H1 (cell line): Measurements from ENCODE around the gene NMNAT3. TPM values are rescaled to one million over a fixed set of nuclear protein-coding genes. Genes with fewer than 3 reads are reported as not detected.

Source experiments
- CTCF ChIA-PET: fragments of 300-600 bp; sonication (Branson Sonifier 250); formaldehyde crosslinking; loops from one replicate; lab custom pipeline; 2021; ENCODE audit not compliant: partially characterized antibody; lab: Charles Lee
- POLR2A ChIA-PET: fragments of 300-600 bp; sonication (Branson Sonifier 250); formaldehyde crosslinking; loops from one replicate; lab custom pipeline; 2021; ENCODE audit warnings: inconsistent platforms; ENCODE audit not compliant: partially characterized antibody; lab: Charles Lee
- DNase-seq, 2 experiments: peaks; one replicate each; pipeline versions ENCODE4 v3.0.0 to v3.0.0-alpha.2; 2010 to 2022; ENCODE audit warnings: low spot score in 2 of 2, low read depth in 1 of 2, mixed read lengths in 1 of 2
- FAIRE-seq: peaks from 2 replicates; lab custom pipeline; 2011; peaks lifted over from hg19 to GRCh38; lab: Jason Lieb, UNC
- H2AFZ ChIP-seq: 2 replicates; pipeline ENCODE4 v1.8.1; 2012; ENCODE audit warnings: low read length, inconsistent platforms
- H2AK5ac ChIP-seq: 2 replicates; pipeline ENCODE4 v1.6.1; 2013; ENCODE audit warnings: low read depth, low read length
- H2BK120ac ChIP-seq: replicated peaks from 2 replicates; pipeline ENCODE3; 2013; ENCODE audit warnings: low read depth, low read length, inconsistent platforms
- H2BK12ac ChIP-seq: 2 replicates; pipeline ENCODE4 v1.6.1; 2013; ENCODE audit warnings: low read depth, low read length
- H2BK15ac ChIP-seq: 2 replicates; pipeline ENCODE4 v1.6.1; 2013; ENCODE audit warnings: low read length
- H2BK20ac ChIP-seq: 2 replicates; pipeline ENCODE4 v1.6.1; 2013; ENCODE audit warnings: low read length
- H2BK5ac ChIP-seq: 2 replicates; pipeline ENCODE4 v1.6.1; 2013; ENCODE audit warnings: low read depth, low read length
- H3K14ac ChIP-seq: 2 replicates; pipeline ENCODE4 v1.6.1; 2013; ENCODE audit warnings: inconsistent platforms; ENCODE audit not compliant: insufficient read length
- H3K18ac ChIP-seq: 2 replicates; pipeline ENCODE4 v1.6.1; 2013; ENCODE audit warnings: low read length; ENCODE audit errors: extremely low read depth
- H3K23ac ChIP-seq: 2 replicates; pipeline ENCODE4 v1.6.1; 2013; ENCODE audit warnings: inconsistent platforms; ENCODE audit not compliant: insufficient read length
- H3K23me2 ChIP-seq: 2 replicates; pipeline ENCODE4 v1.6.1; 2013; ENCODE audit warnings: low read depth, low read length
- H3K27ac ChIP-seq: 2 replicates; pipeline ENCODE4 v1.6.1; 2011; ENCODE audit warnings: low read depth, low read length, inconsistent platforms
- H3K27me3 ChIP-seq, 4 experiments: replicated peaks in 1 of 4; 1 replicate in 1 of 4; 2 replicates in 3 of 4; pipeline versions ENCODE4 v1.6.1 to v1.8.1; 2011 to 2013; ENCODE audit warnings: low read length in 3 of 4, mild to moderate bottlenecking in 3 of 4, inconsistent platforms in 2 of 4, mixed read lengths in 2 of 4, moderate library complexity in 1 of 4; ENCODE audit not compliant: control insufficient read depth in 3 of 4, insufficient read depth in 3 of 4; ENCODE audit errors: extremely low read depth in 1 of 4
- H3K36me3 ChIP-seq, 4 experiments: 2 replicates each; pipeline versions ENCODE4 v1.6.1 to v1.8.1; 2011 to 2013; ENCODE audit warnings: mild to moderate bottlenecking in 4 of 4, low read length in 3 of 4, moderate library complexity in 2 of 4, control low read depth in 1 of 4, inconsistent platforms in 1 of 4; ENCODE audit not compliant: insufficient read depth in 4 of 4, control insufficient read depth in 2 of 4
- H3K4ac ChIP-seq: replicated peaks from 2 replicates; pipeline ENCODE3; 2013; ENCODE audit warnings: low read length, low read depth, mixed read lengths, inconsistent platforms; ENCODE audit not compliant: insufficient read length
- H3K4me1 ChIP-seq, 4 experiments: replicated peaks in 1 of 4; 1 replicate in 1 of 4; 2 replicates in 3 of 4; pipeline versions ENCODE4 v1.6.1 to v1.8.1; 2011 to 2013; ENCODE audit warnings: low read length in 3 of 4, inconsistent platforms in 2 of 4, mixed read lengths in 1 of 4; ENCODE audit not compliant: insufficient read depth in 4 of 4, control insufficient read depth in 3 of 4
- H3K4me2 ChIP-seq, 2 experiments: 2 replicates each; pipeline versions ENCODE4 v1.6.1 to v1.8.1; 2011 to 2013; ENCODE audit warnings: low read depth in 2 of 2, low read length in 2 of 2, control low read depth in 1 of 2, inconsistent platforms in 1 of 2, mild to moderate bottlenecking in 1 of 2; ENCODE audit not compliant: insufficient read depth in 1 of 2
- H3K4me3 ChIP-seq, 4 experiments: fragments of 200-600, 300-600 bp in 1 of 4; sonication (generic), shearing (Covaris generic), sonication (Bioruptor Twin) in 1 of 4; 2 replicates each; pipeline versions ENCODE4 v1.5.1 to v1.8.1; 2011 to 2016; ENCODE audit warnings: low read length in 4 of 4, low read depth in 3 of 4, control low read depth in 2 of 4, inconsistent platforms in 2 of 4, mild to moderate bottlenecking in 2 of 4, mixed read lengths in 1 of 4, moderate library complexity in 1 of 4; ENCODE audit not compliant: insufficient read depth in 2 of 4; ENCODE audit errors: extremely low read depth in 1 of 4
- H3K56ac ChIP-seq: replicated peaks from 2 replicates; pipeline ENCODE3; 2013; ENCODE audit warnings: low read depth, mild to moderate bottlenecking, mixed read lengths, low read length, inconsistent platforms; ENCODE audit not compliant: insufficient read length
- H3K79me1 ChIP-seq: 2 replicates; pipeline ENCODE4 v1.6.1; 2013; ENCODE audit warnings: low read depth, low read length, control low read depth
- H3K79me2 ChIP-seq, 2 experiments: 2 replicates each; pipeline versions ENCODE4 v1.6.1 to v1.8.1; 2012 to 2013; ENCODE audit warnings: low read length in 2 of 2, mild to moderate bottlenecking in 2 of 2, inconsistent platforms in 1 of 2; ENCODE audit not compliant: insufficient read depth in 2 of 2, control insufficient read depth in 1 of 2
- H3K9ac ChIP-seq, 4 experiments: replicated peaks in 1 of 4; 1 replicate in 1 of 4; 2 replicates in 3 of 4; pipeline versions ENCODE4 v1.6.1 to v1.8.1; 2011 to 2013; ENCODE audit warnings: low read depth in 3 of 4, low read length in 3 of 4, control low read depth in 2 of 4, mild to moderate bottlenecking in 2 of 4, moderate library complexity in 2 of 4, inconsistent platforms in 1 of 4; ENCODE audit errors: extremely low read depth in 1 of 4
- H3K9me3 ChIP-seq, 2 experiments: 2 replicates each; pipeline versions ENCODE4 v1.6.1 to v1.8.1; 2012 to 2013; ENCODE audit warnings: mild to moderate bottlenecking in 2 of 2, moderate library complexity in 2 of 2, control low read depth in 1 of 2, inconsistent platforms in 1 of 2, low read depth in 1 of 2, low read length in 1 of 2, mixed read lengths in 1 of 2; ENCODE audit not compliant: insufficient read depth in 2 of 2
- H4K20me1 ChIP-seq, 2 experiments: replicated peaks in 1 of 2; 2 replicates each; pipeline versions ENCODE3 to v1.8.1; 2011 to 2013; ENCODE audit warnings: inconsistent platforms in 2 of 2, low read length in 2 of 2, mild to moderate bottlenecking in 1 of 2; ENCODE audit not compliant: insufficient read depth in 2 of 2, control insufficient read depth in 1 of 2
- H4K5ac ChIP-seq: 2 replicates; pipeline ENCODE4 v1.6.1; 2013; ENCODE audit warnings: low read length, low read depth, mixed read lengths, inconsistent platforms; ENCODE audit not compliant: insufficient read length
- H4K8ac ChIP-seq: 2 replicates; pipeline ENCODE4 v1.8.0; 2013; ENCODE audit warnings: mild to moderate bottlenecking, moderate library complexity, low read length, inconsistent platforms; ENCODE audit not compliant: insufficient read depth; ENCODE audit errors: extremely low read depth
- H4K91ac ChIP-seq: replicated peaks from 2 replicates; pipeline ENCODE3; 2013; ENCODE audit warnings: low read length, mixed read lengths, inconsistent platforms; ENCODE audit not compliant: insufficient read length
- CHD1 ChIP-seq: IDR thresholded peaks from 2 replicates; pipeline ENCODE4 v1.6.1; 2012; ENCODE audit warnings: low read depth, low read length, improper control_type of control experiment
- HDAC6 ChIP-seq: IDR thresholded peaks from one replicate; pipeline ENCODE4 v1.7.1; 2012; ENCODE audit warnings: low read depth, mild to moderate bottlenecking, inconsistent platforms, low read length, moderate library complexity
- JUND ChIP-seq: IDR thresholded peaks from 2 replicates; pipeline ENCODE4 v1.6.1; 2011; ENCODE audit warnings: mild to moderate bottlenecking, improper control_type of control experiment, low read length
- SP1 ChIP-seq: IDR thresholded peaks from 2 replicates; pipeline ENCODE4 v1.6.1; 2011; ENCODE audit warnings: low read depth, low read length
- SP2 ChIP-seq: IDR thresholded peaks from 2 replicates; pipeline ENCODE4 v1.6.1; 2012; ENCODE audit warnings: mild to moderate bottlenecking, low read length, inconsistent platforms
- TBP ChIP-seq: IDR thresholded peaks from 2 replicates; pipeline ENCODE4 v1.6.1; 2011; ENCODE audit warnings: low read depth, low read length, improper control_type of control experiment
- YY1 ChIP-seq: IDR thresholded peaks from 2 replicates; pipeline ENCODE4 v1.6.1; 2011; ENCODE audit warnings: low read depth, mild to moderate bottlenecking, low read length
- WGBS, 2 experiments: shearing (Covaris generic) in 1 of 2; methylation state at CpG; one replicate each; pipeline versions ENCODE4 v1.1.6 to v1.1.7; 2013 to 2015; ENCODE audit warnings: low lambda C conversion rate in 2 of 2, mixed read lengths in 2 of 2, inconsistent platforms in 1 of 2, low coverage in 1 of 2, missing lambda C conversion rate in 1 of 2; ENCODE audit not compliant: insufficient replicate concordance in 2 of 2, insufficient coverage in 1 of 2, insufficient read length in 1 of 2; ENCODE audit errors: extremely low coverage in 1 of 2, missing lambda C conversion rate in 1 of 2; 5-methylcytosine and 5-hydroxymethylcytosine counted together
- polyA plus RNA-seq, 7 experiments: library from polyadenylated mRNA; depleted of rRNA in 3 of 7; stranded (reverse) in 5 of 7; unstranded in 2 of 7; fragments of >200 nt in 5 of 7; fragments of 200-250 nt in 2 of 7; gene quantifications; 1 replicate in 5 of 7; 2 replicates in 1 of 7; 4 replicates in 1 of 7; pipeline versions ENCODE4 v1.2.1 to v1.2.3, GENCODE V29; 2011 to 2013; ENCODE audit warnings: missing spikeins in 2 of 7, mixed read lengths in 2 of 7
- total RNA-seq: library from RNA; stranded (reverse); fragmentation: NEBNext Ultra II Directional; extraction: Animal tissue kit (Norgen Biotek cat#: 25700); gene quantifications from 2 replicates; pipeline ENCODE4 v1.2.1, GENCODE V29; 2021

NMNAT3 gene
- total and polyA plus RNA-seq, 2 of the 8 experiments (the other 6 are each of a cell fraction or from before 2014, with no cell fraction given) = 4.2 to 4.3 TPM

DNA sequence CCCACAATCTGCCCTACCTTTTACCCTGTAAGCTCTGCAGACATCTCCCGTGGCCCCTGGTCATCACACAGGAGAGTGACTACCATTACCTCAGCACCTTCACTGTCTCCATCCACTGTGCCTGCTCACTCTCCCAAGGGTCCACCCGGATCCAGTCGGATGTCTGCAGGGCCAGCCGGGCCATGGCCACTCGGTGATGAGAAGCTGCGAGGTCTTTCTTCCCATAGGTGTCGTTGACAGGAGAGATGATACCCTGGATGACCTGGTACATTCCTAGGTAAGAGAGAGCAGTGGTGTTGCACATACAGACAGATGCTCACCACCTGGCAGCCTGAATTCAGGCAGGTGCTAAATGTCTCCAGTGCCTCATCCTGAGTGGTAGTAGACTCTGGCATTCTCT, 99.0 kb downstream of the NMNAT3 start:
- H2BK12ac ChIP-seq = no peak overlapping the region
- H4K5ac ChIP-seq = no peak overlapping the region
- FAIRE-seq (no peak), DNase-seq (no peak)
- ChIA-PET CTCF (interaction anchor here (1.0 to 2.6 kb wide), 5 partner anchors 9 to 362 kb away, joined by 3 to 9 read pairs (median 4); no protein-coding TSS in a partner anchor), POLR2A (no interaction called here)
- no peaks in the 10 kb centered on the region for H3K27me3 ChIP-seq
- no peaks in the 10 kb centered on the region for H3K79me1 ChIP-seq
- H3K23me2 ChIP-seq = no peaks in the 10 kb centered on the region
- WGBS, 2 experiments = 83% methylated on average over 7 of the region's 7 CpGs; no CpG with 5 or more reads in 1 of the 2 experiments
- H2BK5ac ChIP-seq = 0 out of 2 replicates have a peak overlapping the region, but pooled peaks have one; percentile 35
- H4K20me1 ChIP-seq = no peaks in the 10 kb centered on the region
- no peak overlapping the region for H3K56ac ChIP-seq
- H3K18ac ChIP-seq = no peak overlapping the region
- no peak overlapping the region for H3K27ac ChIP-seq
- no peak overlapping the region for H3K14ac ChIP-seq
- no peak overlapping the region for H2BK15ac ChIP-seq
- no peak overlapping the region for H2AFZ ChIP-seq
- no peak overlapping the region for H2AK5ac ChIP-seq
- H2BK20ac ChIP-seq = no peak overlapping the region; the same call in 1 of the 2 replicates
- no peak overlapping the region for H4K8ac ChIP-seq
- H4K91ac ChIP-seq = no peak overlapping the region
- no peaks in the 10 kb centered on the region for H3K4me1 ChIP-seq
- no peak overlapping the region for H3K9ac ChIP-seq
- H3K4me3 ChIP-seq = no peak overlapping the region
- no peaks in the 10 kb centered on the region for H3K79me2 ChIP-seq
- H2BK120ac ChIP-seq = no peak overlapping the region
- H3K9me3 ChIP-seq = no peaks in the 10 kb centered on the region
- H3K23ac ChIP-seq = no peak overlapping the region
- H3K4ac ChIP-seq = no peak overlapping the region
- no peak overlapping the region for H3K4me2 ChIP-seq
- no peaks in the 10 kb centered on the region for H3K36me3 ChIP-seq
- TF ChIP-seq JUND = no peak
- TF ChIP-seq TBP = no peak
- TF ChIP-seq SP2 = no peak
- TF ChIP-seq CHD1 = no peak
- TF ChIP-seq YY1 = no peak
- TF ChIP-seq HDAC6 = no peak
- TF ChIP-seq SP1 = no peak
